Brain microvascular endothelial cell (primary cell): ENCODE measurements around the gene FLCN.
A peak's percentile ranks its signal among the peaks of the same experiment; 100 is the strongest.

Experiments
- DNase-seq: peaks from one replicate; pipeline ENCODE4 v3.0.0-alpha.2; 2020
- H3K27ac ChIP-seq: fragments of 250-450 bp; sonication (Bioruptor Pico); 2 replicates; pipeline ENCODE4 v1.5.1; 2020; ENCODE audit warnings: mild to moderate bottlenecking, moderate library complexity
- H3K27me3 ChIP-seq: fragments of 250-450 bp; sonication (Bioruptor Pico); replicated peaks from 2 replicates; pipeline ENCODE4 v1.5.1; 2020; ENCODE audit warnings: mild to moderate bottlenecking
- H3K36me3 ChIP-seq: fragments of 250-450 bp; sonication (Bioruptor Pico); replicated peaks from 2 replicates; pipeline ENCODE4 v1.5.1; 2020; ENCODE audit warnings: mild to moderate bottlenecking
- H3K4me3 ChIP-seq: 2 replicates; pipeline ENCODE4 v1.5.1; 2011; ENCODE audit warnings: low read depth, mild to moderate bottlenecking, control low read depth, low read length, moderate library complexity
- in situ Hi-C: cut with HindIII; loops from 2 replicates; pipeline ENCODE4 v1.10.0; 2017; ENCODE audit warnings: low sequenced_read_pairs, low pct_ligation_motif_present
- TF ChIP-seq, protein P1 (sequence below): IDR thresholded peaks from 2 replicates; pipeline ENCODE4 v1.5.1; 2011; ENCODE audit warnings: low read depth, mild to moderate bottlenecking, moderate library complexity, low read length, control low read depth, inconsistent platforms; ENCODE audit errors: missing control alignments

Gene FLCN

GRCh38 chr17:17207998-17208397 is 29.0 kb downstream of the FLCN start:
- Histone ChIP-seq H3K27me3 (no peaks in the 10 kb centered on the region), H3K27ac (no peak overlapping the region), H3K4me3 (no peak overlapping the region), H3K36me3 (peaks cover 9% of the 10 kb centered on the region)
- in situ Hi-C loops = no loop called here
- TF ChIP-seq, protein P1, sequence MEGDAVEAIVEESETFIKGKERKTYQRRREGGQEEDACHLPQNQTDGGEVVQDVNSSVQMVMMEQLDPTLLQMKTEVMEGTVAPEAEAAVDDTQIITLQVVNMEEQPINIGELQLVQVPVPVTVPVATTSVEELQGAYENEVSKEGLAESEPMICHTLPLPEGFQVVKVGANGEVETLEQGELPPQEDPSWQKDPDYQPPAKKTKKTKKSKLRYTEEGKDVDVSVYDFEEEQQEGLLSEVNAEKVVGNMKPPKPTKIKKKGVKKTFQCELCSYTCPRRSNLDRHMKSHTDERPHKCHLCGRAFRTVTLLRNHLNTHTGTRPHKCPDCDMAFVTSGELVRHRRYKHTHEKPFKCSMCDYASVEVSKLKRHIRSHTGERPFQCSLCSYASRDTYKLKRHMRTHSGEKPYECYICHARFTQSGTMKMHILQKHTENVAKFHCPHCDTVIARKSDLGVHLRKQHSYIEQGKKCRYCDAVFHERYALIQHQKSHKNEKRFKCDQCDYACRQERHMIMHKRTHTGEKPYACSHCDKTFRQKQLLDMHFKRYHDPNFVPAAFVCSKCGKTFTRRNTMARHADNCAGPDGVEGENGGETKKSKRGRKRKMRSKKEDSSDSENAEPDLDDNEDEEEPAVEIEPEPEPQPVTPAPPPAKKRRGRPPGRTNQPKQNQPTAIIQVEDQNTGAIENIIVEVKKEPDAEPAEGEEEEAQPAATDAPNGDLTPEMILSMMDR = no peak
- DNase-seq = no peak

GRCh38 chr17:17206913-17207335 is 30.0 kb downstream of the FLCN start:
- TF ChIP-seq, protein P1 = no peak
- in situ Hi-C loops = no loop called here
- no peak for DNase-seq
- Histone ChIP-seq H3K27me3 (no peaks in the 10 kb centered on the region), H3K4me3 (no peak overlapping the region), H3K36me3 (peaks cover 3% of the 10 kb centered on the region), H3K27ac (no peak overlapping the region)

DNA sequence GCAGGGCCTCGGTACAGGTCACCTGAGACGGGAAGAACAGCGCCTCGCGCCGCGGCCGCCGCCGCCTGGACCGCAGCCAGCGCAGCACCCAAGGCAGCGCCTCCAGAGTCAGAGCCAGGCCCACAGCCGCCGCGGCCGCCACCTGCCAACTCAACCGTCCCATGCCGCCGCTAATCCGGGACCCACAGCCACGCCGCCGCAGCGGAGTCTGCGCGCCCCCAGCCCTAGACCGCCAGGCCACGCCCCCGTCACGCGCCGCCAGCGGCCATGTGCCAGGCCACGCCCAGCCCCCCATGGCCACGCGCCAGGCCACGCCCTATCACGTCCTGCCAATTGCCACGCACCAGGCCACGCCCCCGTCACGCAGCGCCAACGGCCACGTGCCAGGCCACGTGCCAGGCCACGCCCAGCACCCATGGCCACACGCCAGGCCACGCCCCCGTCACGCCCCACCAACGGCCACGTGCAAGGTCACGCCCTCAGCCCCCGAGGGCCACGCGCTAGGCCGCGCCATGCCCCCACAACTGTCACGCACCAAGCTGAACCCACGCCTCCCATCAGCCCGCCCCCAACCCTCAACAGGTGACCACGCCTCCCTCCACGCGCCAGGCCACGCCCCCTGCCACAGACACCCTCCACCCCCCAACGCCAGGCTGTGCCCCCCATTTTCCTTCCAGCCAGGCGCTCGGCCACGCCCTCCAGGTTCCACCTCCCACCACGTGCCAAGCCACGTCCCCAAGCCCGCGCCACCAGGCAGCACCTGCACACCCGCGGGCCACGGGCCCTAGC is 30.6 kb downstream of the FLCN start, which contains the start of gene PLD6:
Gene PLD6, minus strand, starts transcription at position 210 of the 789 bp plus-strand sequence. Its CDS starts 47 bp downstream, at position 163.
- H3K36me3 ChIP-seq = no peaks in the 10 kb centered on the region
- in situ Hi-C loops = no loop called here
- H3K4me3 ChIP-seq = peak within 1 kb of the TSS; percentile 57
- no peaks in the 10 kb centered on the region for H3K27me3 ChIP-seq
- TF ChIP-seq, protein P1 = no peak
- H3K27ac ChIP-seq = no peak within 1 kb of the TSS
- DNase-seq = peak; percentile 33

GRCh38 chr17:17205368-17206123 is 31.4 kb downstream of the FLCN start:
- Histone ChIP-seq H3K4me3 (peak overlapping the region; percentile 57), H3K36me3 (no peaks in the 10 kb centered on the region), H3K27ac (no peak overlapping the region), H3K27me3 (no peaks in the 10 kb centered on the region)
- DNase-seq = no peak
- TF ChIP-seq, protein P1 = no peak
- in situ Hi-C loops = no loop called here

GRCh38 chr17:17204635-17205231 is 32.2 kb downstream of the FLCN start:
- peak overlapping the region; percentile 57 for H3K4me3 ChIP-seq
- H3K36me3 ChIP-seq = no peaks in the 10 kb centered on the region
- in situ Hi-C loops = no loop called here
- H3K27me3 ChIP-seq = no peaks in the 10 kb centered on the region
- H3K27ac ChIP-seq = no peak overlapping the region
- no peak for DNase-seq
- TF ChIP-seq, protein P1 = no peak
